HEK293 (cell line): ENCODE data around the gene CHST2.

ENCODE experiments used
- CTCF ChIA-PET: fragments of 350-600 bp; formaldehyde crosslinking; extraction: SDS; loops from one replicate; lab custom pipeline; 2021; ENCODE audit warnings: antibody characterized with exemption; lab: Yijun Ruan, JAX
- POLR2A ChIA-PET: fragments of 300-600 bp; formaldehyde crosslinking; extraction: SDS; loops from one replicate; lab custom pipeline; 2020; ENCODE audit warnings: antibody characterized with exemption, inconsistent platforms; lab: Yijun Ruan, JAX
- H3K27ac ChIP-seq: fragments of 200-500 bp; sonication (Bioruptor generic); 2 replicates; pipeline ENCODE4 v1.5.1; 2014; ENCODE audit warnings: low read depth, low read length, control low read depth, inconsistent platforms; ENCODE audit errors: extremely low read depth
- H3K36me3 ChIP-seq, 2 experiments: fragments of 200-500 bp in 1 of 2; sonication (Bioruptor generic) in 1 of 2; 1 replicate in 1 of 2; 2 replicates in 1 of 2; pipeline ENCODE4 v1.5.1; 2014 to 2017; ENCODE audit warnings: inconsistent platforms in 2 of 2, low read length in 2 of 2; ENCODE audit not compliant: control insufficient read depth in 2 of 2, insufficient read depth in 1 of 2
- H3K4me1 ChIP-seq: fragments of 200-500 bp; sonication (Bioruptor generic); 2 replicates; pipeline ENCODE4 v1.5.1; 2014; ENCODE audit warnings: mild to moderate bottlenecking, low read length, inconsistent platforms; ENCODE audit not compliant: control insufficient read depth, insufficient read depth
- H3K4me3 ChIP-seq: 2 replicates; pipeline ENCODE4 v1.5.1; 2011; ENCODE audit warnings: low read depth, mild to moderate bottlenecking, control low read depth, low read length, moderate library complexity
- H3K9me3 ChIP-seq: fragments of 200-500 bp; sonication (Bioruptor generic); 2 replicates; pipeline ENCODE4 v1.5.1; 2014; ENCODE audit warnings: low read depth, low read length, inconsistent platforms; ENCODE audit not compliant: control insufficient read depth, insufficient read depth
- BCL11B ChIP-seq: fragments of 450-650 bp; formaldehyde crosslinking; IDR thresholded peaks from 2 replicates; pipeline ENCODE4 v1.5.1; 2016; ENCODE audit warnings: low read depth, missing biosample characterization, missing genetic modification characterization
- CTCF ChIP-seq: fragments of 450-650 bp; formaldehyde crosslinking; IDR thresholded peaks from 2 replicates; pipeline ENCODE4 v1.5.1; 2016; ENCODE audit warnings: missing biosample characterization, missing genetic modification characterization
- EGR2 ChIP-seq: fragments of 450-650 bp; formaldehyde crosslinking; IDR thresholded peaks from 2 replicates; pipeline ENCODE4 v1.5.1; 2016; ENCODE audit warnings: low read depth, missing biosample characterization, missing genetic modification characterization
- KLF17 ChIP-seq: fragments of 450-650 bp; formaldehyde crosslinking; IDR thresholded peaks from 2 replicates; pipeline ENCODE4 v1.5.1; 2016; ENCODE audit warnings: missing biosample characterization, missing genetic modification characterization
- KLF7 ChIP-seq: fragments of 450-650 bp; formaldehyde crosslinking; IDR thresholded peaks from 2 replicates; pipeline ENCODE4 v1.5.1; 2016; ENCODE audit warnings: missing biosample characterization, missing genetic modification characterization, borderline replicate concordance
- MZF1 ChIP-seq: fragments of 450-650 bp; formaldehyde crosslinking; IDR thresholded peaks from 2 replicates; pipeline ENCODE4 v1.5.1; 2017; ENCODE audit warnings: missing biosample characterization, missing genetic modification characterization, borderline replicate concordance
- PRDM1 ChIP-seq: fragments of 450-650 bp; formaldehyde crosslinking; IDR thresholded peaks from 2 replicates; pipeline ENCODE4; 2016; ENCODE audit warnings: missing biosample characterization, missing genetic modification characterization
- RBAK ChIP-seq: fragments of 450-650 bp; formaldehyde crosslinking; IDR thresholded peaks from 2 replicates; pipeline ENCODE4 v1.5.1; 2016; ENCODE audit warnings: missing biosample characterization, missing genetic modification characterization
- SCRT2 ChIP-seq: fragments of 450-650 bp; formaldehyde crosslinking; IDR thresholded peaks from 2 replicates; pipeline ENCODE4 v1.5.1; 2016; ENCODE audit warnings: missing biosample characterization, missing genetic modification characterization
- SP3 ChIP-seq: fragments of 450-650 bp; formaldehyde crosslinking; IDR thresholded peaks from 2 replicates; pipeline ENCODE4 v1.5.1; 2016; ENCODE audit warnings: missing biosample characterization, missing genetic modification characterization
- ZBTB17 ChIP-seq: fragments of 450-650 bp; formaldehyde crosslinking; IDR thresholded peaks from 2 replicates; pipeline ENCODE4 v1.5.1; 2016; ENCODE audit warnings: missing biosample characterization, missing genetic modification characterization
- ZIC2 ChIP-seq: fragments of 450-650 bp; formaldehyde crosslinking; IDR thresholded peaks from 2 replicates; pipeline ENCODE4 v1.5.1; 2016; ENCODE audit warnings: missing biosample characterization, missing genetic modification characterization
- ZNF16 ChIP-seq: fragments of 450-650 bp; formaldehyde crosslinking; IDR thresholded peaks from 2 replicates; pipeline ENCODE4 v1.5.1; 2016; ENCODE audit warnings: low read depth, missing biosample characterization, missing genetic modification characterization
- ZNF169 ChIP-seq: fragments of 450-650 bp; formaldehyde crosslinking; IDR thresholded peaks from 2 replicates; pipeline ENCODE4 v1.5.1; 2016; ENCODE audit warnings: missing biosample characterization, missing genetic modification characterization
- ZNF175 ChIP-seq: fragments of 450-650 bp; formaldehyde crosslinking; IDR thresholded peaks from 2 replicates; pipeline ENCODE4 v1.5.1; 2016; ENCODE audit warnings: missing biosample characterization, missing genetic modification characterization
- ZNF239 ChIP-seq: fragments of 450-650 bp; formaldehyde crosslinking; IDR thresholded peaks from 2 replicates; pipeline ENCODE4 v1.5.1; 2016; ENCODE audit warnings: missing biosample characterization, missing genetic modification characterization
- ZNF350 ChIP-seq: fragments of 450-650 bp; formaldehyde crosslinking; IDR thresholded peaks from 2 replicates; pipeline ENCODE4 v1.5.0; 2017; ENCODE audit warnings: missing biosample characterization, mild to moderate bottlenecking, missing genetic modification characterization
- ZNF394 ChIP-seq: fragments of 450-650 bp; formaldehyde crosslinking; IDR thresholded peaks from 2 replicates; pipeline ENCODE4 v1.5.1; 2016; ENCODE audit warnings: missing biosample characterization, missing genetic modification characterization, mild to moderate bottlenecking, moderate library complexity, borderline replicate concordance
- ZNF433 ChIP-seq: fragments of 450-650 bp; formaldehyde crosslinking; IDR thresholded peaks from 2 replicates; pipeline ENCODE4 v1.5.1; 2016; ENCODE audit warnings: missing biosample characterization, missing genetic modification characterization, low read depth
- ZNF571 ChIP-seq: fragments of 450-650 bp; formaldehyde crosslinking; IDR thresholded peaks from 2 replicates; pipeline ENCODE4 v1.5.0; 2017; ENCODE audit warnings: missing biosample characterization, missing genetic modification characterization
- ZNF580 ChIP-seq: fragments of 450-650 bp; formaldehyde crosslinking; IDR thresholded peaks from 2 replicates; pipeline ENCODE4 v1.5.1; 2016; ENCODE audit warnings: missing biosample characterization, missing genetic modification characterization
- ZNF621 ChIP-seq: fragments of 450-650 bp; formaldehyde crosslinking; IDR thresholded peaks from 2 replicates; pipeline ENCODE4 v1.5.1; 2017; ENCODE audit warnings: missing biosample characterization, missing genetic modification characterization
- ZNF624 ChIP-seq: fragments of 450-650 bp; formaldehyde crosslinking; IDR thresholded peaks from 2 replicates; pipeline ENCODE4 v1.5.1; 2017; ENCODE audit warnings: missing biosample characterization, missing genetic modification characterization
- ZNF626 ChIP-seq: fragments of 450-650 bp; sonication (Bioruptor Pico); formaldehyde crosslinking; IDR thresholded peaks from 2 replicates; pipeline ENCODE4 v1.5.1; 2018; ENCODE audit warnings: missing biosample characterization, missing genetic modification characterization, inconsistent platforms
- ZNF639 ChIP-seq: fragments of 450-650 bp; formaldehyde crosslinking; IDR thresholded peaks from 2 replicates; pipeline ENCODE4 v1.5.1; 2016; ENCODE audit warnings: missing biosample characterization, missing genetic modification characterization
- ZNF658 ChIP-seq: fragments of 450-650 bp; formaldehyde crosslinking; IDR thresholded peaks from 2 replicates; pipeline ENCODE4; 2016; ENCODE audit warnings: missing biosample characterization, missing genetic modification characterization
- ZNF830 ChIP-seq: fragments of 450-650 bp; IDR thresholded peaks from 2 replicates; pipeline ENCODE4 v1.5.0; 2018; ENCODE audit warnings: missing biosample characterization, missing genetic modification characterization, low read depth, mild to moderate bottlenecking, moderate library complexity
- ZNF843 ChIP-seq: fragments of 450-650 bp; formaldehyde crosslinking; IDR thresholded peaks from 2 replicates; pipeline ENCODE4 v1.5.1; 2016; ENCODE audit warnings: missing biosample characterization, missing genetic modification characterization

The CHST2 gene

GRCh38 chr3:143098032-143098764, 21.4 kb upstream of the CHST2 start (continued):
- TF ChIP-seq SCRT2: no peak
- TF ChIP-seq, all 188 proteins: peak for 0

- Histone ChIP-seq H3K36me3 (no peaks in the 10 kb centered on the region), H3K27ac (no peak overlapping the region), H3K4me3 (no peak overlapping the region), H3K9me3 (no peaks in the 10 kb centered on the region), H3K4me1 (no peaks in the 10 kb centered on the region)
- TF ChIP-seq ZIC2 (no peak), ZNF658 (tag by site-specific recombination) (no peak), ZNF580 (tag by site-specific recombination) (no peak), KLF7 (tag by site-specific recombination) (no peak), RBAK (tag by site-specific recombination) (no peak), EGR2 (tag by site-specific recombination) (no peak), ZNF350 (tag by site-specific recombination) (no peak), ZNF621 (no peak), ZNF571 (no peak), ZBTB17 (tag by site-specific recombination) (no peak), ZNF830 (no peak), ZNF239 (tag by site-specific recombination) (no peak)
- ChIA-PET CTCF (no interaction called here), POLR2A (no interaction called here)
Observed at GRCh38 chr3:143099210-143099609, 20.4 kb upstream of the CHST2 start.

GRCh38 chr3:143099690-143100089, 19.9 kb upstream of the CHST2 start:
- H3K4me3 ChIP-seq: no peak overlapping the region
- TF ChIP-seq ZNF624 (tag by site-specific recombination): no peak
- TF ChIP-seq ZNF639: no peak
- no peak for TF ChIP-seq ZNF175 (tag by site-specific recombination)
- no peak for TF ChIP-seq ZNF394 (tag by site-specific recombination)
- no peak for TF ChIP-seq ZNF169
- TF ChIP-seq BCL11B: no peak
- no peak for TF ChIP-seq ZNF843 (tag by site-specific recombination)
- TF ChIP-seq SP3 (tag by site-specific recombination): no peak
- TF ChIP-seq ZNF16 (tag by site-specific recombination): no peak
- CTCF ChIA-PET: no interaction called here
- no peaks in the 10 kb centered on the region for H3K4me1 ChIP-seq
- H3K9me3 ChIP-seq: no peaks in the 10 kb centered on the region
- H3K36me3 ChIP-seq: no peaks in the 10 kb centered on the region
- POLR2A ChIA-PET: no interaction called here
- H3K27ac ChIP-seq: no peak overlapping the region

GRCh38 chr3:143100451-143100850, 19.1 kb upstream of the CHST2 start:
- ChIA-PET POLR2A (no interaction called here), CTCF (no interaction called here)
- H3K36me3 ChIP-seq: no peaks in the 10 kb centered on the region
- TF ChIP-seq ZNF626 (tag by site-specific recombination) (no peak), KLF17 (tag by site-specific recombination) (no peak), ZNF169 (no peak), ZNF433 (tag by site-specific recombination) (no peak), MZF1 (tag by site-specific recombination) (no peak), CTCF (tag by site-specific recombination) (no peak), PRDM1 (tag by site-specific recombination) (no peak)
- TF ChIP-seq, all 188 proteins: peak for 0
- Histone ChIP-seq H3K4me1 (no peaks in the 10 kb centered on the region), H3K27ac (no peak overlapping the region), H3K9me3 (no peaks in the 10 kb centered on the region), H3K4me3 (no peak overlapping the region)
